ENCODE results near the gene SFT2D2.

- TF ChIP-seq SIN3A (conservative IDR thresholded peaks at IDR 0.05 in 1 of 2, IDR thresholded peaks at IDR 0.05 in 1 of 2; ENCODE audit: low read depth in 1 of 2, low read length in 2 of 2), result no peak
- no peak for TF ChIP-seq SUZ12 (IDR thresholded peaks at IDR 0.05; ENCODE audit: low read length)
- no peak for TF ChIP-seq EP300 (IDR thresholded peaks at IDR 0.05; ENCODE audit: borderline replicate concordance in 1 of 2, low read depth in 2 of 2, low read length in 2 of 2)
- no peak for TF ChIP-seq CHD1 (IDR thresholded peaks at IDR 0.05; ENCODE audit: low read depth, low read length)
- TF ChIP-seq KDM1A (IDR thresholded peaks at IDR 0.05; ENCODE audit: borderline replicate concordance, low read length), result no peak
- no peak for TF ChIP-seq JUN (IDR thresholded peaks at IDR 0.05; ENCODE audit: low read depth, low read length)
- no peak for TF ChIP-seq CTCF (IDR thresholded peaks at IDR 0.05; ENCODE audit: control extremely low read depth in 1 of 3, insufficient read depth in 1 of 3, low read depth in 1 of 3, low read length in 3 of 3)
- no peak for TF ChIP-seq RFX5 (IDR thresholded peaks at IDR 0.05; ENCODE audit: borderline replicate concordance, low read depth, low read length)
- TF ChIP-seq ASH2L (IDR thresholded peaks at IDR 0.05; ENCODE audit: low read length), result no peak
- no peak for TF ChIP-seq POLR2A (IDR thresholded peaks at IDR 0.05; ENCODE audit: control extremely low read depth in 1 of 2, low read depth in 2 of 2, low read length in 2 of 2)
- TF ChIP-seq RNF2 (IDR thresholded peaks at IDR 0.05; ENCODE audit: borderline replicate concordance, low read depth, low read length, missing control alignments, poor library complexity, severe bottlenecking), result no peak
- no peak for TF ChIP-seq PHF8 (conservative IDR thresholded peaks at IDR 0.05; ENCODE audit: low read depth, low read length)
- no peak for TF ChIP-seq POLR2AphosphoS5 (IDR thresholded peaks at IDR 0.05; ENCODE audit: low read depth, low read length)
- TF ChIP-seq TAF1 (IDR thresholded peaks at IDR 0.05; ENCODE audit: low read depth, low read length), result no peak
Observed at GRCh38 chr1:168243636-168244212, 17.9 kb downstream of the SFT2D2 start.

Data from H1 (cell line).